Memory B cell (primary cell): ENCODE data around the gene NAA25.
"Not testable (repeated sequence)": the region's sequence is repeated elsewhere in the genome, so short reads cannot be mapped to it uniquely, and the experiment has no call there.

Source experiments
- ATAC-seq: fragments of 150-1000 bp; cut with Tn5 transposase; 2 replicates; pipeline ENCODE4 v1.10.0; 2021; ENCODE audit warnings: low read depth, mild to moderate bottlenecking, moderate library complexity
- DNase-seq, 2 donors: peaks; one replicate each; pipeline ENCODE4 v3.0.0; 2022; ENCODE audit warnings: low spot score in 2 of 2
- H3K27ac Mint-ChIP-seq: one replicate; pipeline ENCODE4 v1.8.0; 2022; ENCODE audit warnings: mild to moderate bottlenecking, moderate library complexity, mixed read lengths
- H3K27me3 Mint-ChIP-seq: one replicate; pipeline ENCODE4 v1.8.0; 2022; ENCODE audit warnings: mixed read lengths
- H3K36me3 Mint-ChIP-seq: one replicate; pipeline ENCODE4 v1.8.0; 2022; ENCODE audit warnings: mild to moderate bottlenecking, mixed read lengths
- H3K4me1 Mint-ChIP-seq: one replicate; pipeline ENCODE4 v1.8.0; 2022; ENCODE audit warnings: mixed read lengths
- H3K4me3 Mint-ChIP-seq: one replicate; pipeline ENCODE4 v1.8.0; 2022; ENCODE audit warnings: mild to moderate bottlenecking, moderate library complexity, mixed read lengths
- H3K9me3 Mint-ChIP-seq: one replicate; pipeline ENCODE4 v1.8.0; 2022; ENCODE audit warnings: mixed read lengths

The NAA25 gene

DNA sequence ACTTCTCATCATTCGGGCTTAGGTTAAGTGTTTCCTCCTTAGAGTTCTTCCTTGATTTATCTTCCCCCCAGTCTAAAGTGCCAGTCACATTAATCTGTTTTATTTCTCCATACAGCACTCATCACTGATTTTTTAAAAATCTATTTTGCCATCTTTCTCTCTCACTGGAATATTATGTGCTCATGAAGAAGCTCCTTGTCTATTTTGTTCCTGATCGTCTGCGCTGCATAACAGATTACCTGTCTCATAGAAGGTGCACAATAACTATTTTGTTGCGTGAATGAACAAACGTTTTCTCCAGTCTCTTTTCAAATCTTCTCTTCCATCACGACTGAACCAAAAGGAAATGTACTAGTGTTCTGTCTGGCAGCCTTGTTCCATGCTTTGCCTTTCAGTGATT, 92.6 kb downstream of the NAA25 start:
- Mint-ChIP-seq H3K27ac (peak overlapping the region; percentile 97), H3K36me3 (peaks cover 21% of the 10 kb centered on the region), H3K4me1 (peaks cover 54% of the 10 kb centered on the region), H3K27me3 (no peaks in the 10 kb centered on the region), H3K9me3 (peaks cover 7% of the 10 kb centered on the region), H3K4me3 (peak overlapping the region; percentile 58)
- DNase-seq, result no peak
- no peak for ATAC-seq

DNA sequence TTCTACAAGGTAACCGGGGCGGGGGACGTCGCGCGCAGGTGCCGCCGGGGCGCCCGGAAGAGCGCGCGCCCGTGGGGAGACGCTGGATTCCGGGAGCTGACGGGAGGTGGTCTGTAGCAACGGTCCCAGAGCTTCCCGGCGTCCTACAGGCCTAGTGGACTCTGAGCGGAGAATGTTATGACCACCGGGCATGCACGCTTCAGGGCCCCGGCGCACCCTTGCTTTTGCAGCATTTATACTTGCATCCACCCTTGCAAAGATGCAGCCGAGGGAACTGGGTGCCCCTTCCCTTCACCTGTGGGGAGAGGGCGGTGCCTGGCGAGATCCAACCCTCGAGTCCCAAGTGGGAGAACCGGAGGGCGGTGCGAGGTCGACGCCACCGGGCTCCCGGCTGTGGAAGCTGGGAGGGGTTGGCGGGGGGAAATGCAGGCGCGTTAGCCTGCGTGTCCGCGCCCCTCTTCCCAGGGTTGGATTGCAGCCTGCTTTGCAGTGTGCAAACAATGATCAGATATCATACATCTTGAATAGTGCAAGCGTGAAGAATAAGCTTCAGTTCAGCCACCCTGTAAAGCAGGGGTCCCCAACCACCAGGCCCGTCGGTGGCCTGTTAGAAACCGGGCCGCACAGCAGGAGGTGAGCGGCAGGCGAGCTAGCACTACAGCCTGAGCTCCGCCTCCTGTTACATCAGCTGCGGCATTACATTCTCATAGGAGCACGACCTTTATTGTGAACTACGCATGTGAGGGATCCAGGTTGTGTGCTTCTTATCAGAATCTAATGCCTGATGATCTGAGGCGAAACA, 94.8 kb downstream of the NAA25 start:
- H3K4me3 Mint-ChIP-seq, result peak overlapping the region; percentile 83
- ATAC-seq (peak; percentile 37), DNase-seq (peak; percentile 46 to 47)
- peaks cover 22% of the 10 kb centered on the region for H3K36me3 Mint-ChIP-seq
- H3K27ac Mint-ChIP-seq, result peak overlapping the region; percentile 97
- peaks cover 42% of the 10 kb centered on the region for H3K4me1 Mint-ChIP-seq
- no peaks in the 10 kb centered on the region for H3K27me3 Mint-ChIP-seq
- H3K9me3 Mint-ChIP-seq, result peaks cover 7% of the 10 kb centered on the region

DNA sequence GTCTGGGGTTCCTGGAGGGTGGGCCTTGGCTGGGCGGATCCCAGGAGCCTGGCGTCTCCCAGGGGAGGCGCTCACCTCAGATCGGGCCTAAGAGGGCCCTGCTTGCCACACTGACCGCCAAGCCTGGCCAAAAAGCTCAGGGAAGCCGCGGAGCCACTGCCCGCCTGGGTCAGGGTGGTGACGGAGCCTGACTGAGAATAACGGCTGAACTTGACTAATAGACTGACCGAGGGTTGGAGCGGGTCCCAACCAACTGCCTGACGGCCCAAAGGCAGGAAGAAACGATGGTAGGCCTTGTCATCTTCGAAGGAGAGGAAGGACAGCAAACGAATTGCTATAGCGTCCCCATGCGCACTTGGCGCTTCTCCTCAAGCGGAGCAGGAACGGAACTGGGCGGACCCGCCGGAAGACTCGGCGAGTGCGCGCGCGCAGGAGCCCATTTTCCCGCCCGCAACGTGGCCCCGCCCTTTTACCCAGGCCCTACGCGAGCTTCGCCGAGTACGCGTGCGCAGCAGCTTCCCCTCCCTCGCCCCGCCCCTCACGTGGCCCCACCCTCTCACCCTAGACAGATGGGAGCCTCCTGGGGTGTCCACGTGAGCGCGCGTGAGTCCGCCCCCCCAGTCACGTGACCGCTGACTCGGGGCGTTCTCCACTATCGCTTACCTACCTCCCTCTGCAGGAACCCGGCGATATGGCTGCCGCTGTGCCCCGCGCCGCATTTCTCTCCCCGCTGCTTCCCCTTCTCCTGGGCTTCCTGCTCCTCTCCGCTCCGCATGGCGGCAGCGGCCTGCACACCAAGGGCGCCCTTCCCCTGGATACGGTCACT, 95.6 kb downstream of the NAA25 start, which contains the start of the genes ERP29 and TMEM116:
Gene ERP29, plus strand, starts transcription at position 652 of the 826 bp plus-strand sequence. Its CDS starts 40 bp downstream, at position 692.
Gene TMEM116, minus strand, starts transcription at position 391 of the 826 bp plus-strand sequence. CDS start 7,895 bp downstream, outside the sequence.
- Mint-ChIP-seq H3K27me3 (no peaks in the 10 kb centered on the region), H3K4me1 (peaks cover 36% of the 10 kb centered on the region), H3K4me3 (peak within 1 kb of the TSS; percentile 83), H3K36me3 (peaks cover 16% of the 10 kb centered on the region), H3K9me3 (peaks cover 7% of the 10 kb centered on the region), H3K27ac (peak within 1 kb of the TSS; percentile 97)
- peak; percentile 72 for ATAC-seq
- peak; percentile 94 to 98 for DNase-seq

DNA sequence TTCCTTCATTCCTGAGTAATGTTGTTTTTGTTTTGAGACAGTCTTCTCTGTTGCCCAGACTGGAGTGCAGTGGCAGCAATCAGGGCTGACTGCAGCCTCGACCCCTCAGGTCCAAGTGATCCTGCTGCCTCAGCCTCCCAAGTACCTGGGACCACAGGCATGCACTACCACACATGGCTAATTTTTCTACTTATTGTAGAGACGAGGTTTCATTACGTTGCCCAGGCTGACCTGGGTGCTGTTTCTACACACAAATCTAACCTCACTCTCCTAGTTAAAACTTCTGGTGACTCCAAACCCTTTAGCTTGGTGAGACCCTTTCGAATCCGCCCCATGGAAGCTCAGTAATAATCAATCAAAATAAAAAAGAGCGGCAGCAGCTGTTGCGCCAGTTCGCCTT, 96.9 kb downstream of the NAA25 start:
- H3K4me1 Mint-ChIP-seq, result peaks cover 30% of the 10 kb centered on the region

DNA sequence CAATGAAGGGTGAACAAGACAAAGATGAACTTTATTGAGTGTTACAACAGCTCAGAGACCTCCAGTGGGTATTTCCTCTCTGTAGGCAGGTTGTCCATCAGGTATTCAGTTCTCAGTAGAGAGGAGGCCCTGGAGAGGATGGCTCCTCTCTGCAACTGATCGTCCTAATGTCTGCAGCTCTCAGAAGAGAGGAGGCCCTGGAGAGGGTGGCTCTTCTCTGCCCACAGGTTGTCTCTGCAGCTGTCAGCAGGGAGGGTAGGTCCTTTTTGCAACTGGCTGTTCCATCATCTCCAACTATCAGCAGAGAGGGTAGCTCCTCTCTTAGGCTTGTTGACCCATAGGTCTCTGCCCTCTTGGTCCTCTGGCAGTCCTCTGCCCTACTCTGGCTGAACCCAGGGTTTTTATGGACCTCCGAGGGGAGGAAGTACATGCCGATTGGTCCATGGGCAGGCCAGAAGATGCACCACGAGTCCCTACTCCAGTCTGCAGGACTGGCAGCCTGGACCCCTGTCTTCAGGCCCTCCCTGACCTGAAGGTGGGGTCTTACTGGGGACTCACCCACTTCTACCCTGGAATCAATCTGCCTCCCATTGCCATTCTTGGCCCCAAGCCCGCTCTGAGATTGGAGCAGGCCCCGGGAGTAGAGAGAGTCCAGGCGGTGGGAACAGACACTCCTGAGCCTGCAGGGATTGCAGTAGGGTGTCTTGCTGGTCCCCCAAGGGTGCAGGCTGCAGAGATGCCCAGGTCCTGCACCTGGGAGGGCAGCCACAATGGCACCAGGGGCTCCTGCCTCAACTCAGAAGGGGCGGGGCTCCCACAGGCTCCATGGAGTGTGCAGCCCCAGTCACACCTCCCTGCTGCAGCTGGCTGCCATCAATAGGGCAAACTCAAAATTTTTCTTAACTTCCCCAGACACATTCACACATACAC, 97.9 kb downstream of the NAA25 start:
- H3K4me1 Mint-ChIP-seq, result peaks cover 29% of the 10 kb centered on the region
- peaks cover 1% of the 10 kb centered on the region for H3K9me3 Mint-ChIP-seq
- peaks cover 5% of the 10 kb centered on the region for H3K36me3 Mint-ChIP-seq
- no peak overlapping the region for H3K27ac Mint-ChIP-seq
- ATAC-seq (no peak), DNase-seq (no peak)
- no peak overlapping the region for H3K4me3 Mint-ChIP-seq
- no peaks in the 10 kb centered on the region for H3K27me3 Mint-ChIP-seq

More for the DNA sequence above, 96.9 kb downstream of the NAA25 start:
- ATAC-seq, result no peak
- peaks cover 7% of the 10 kb centered on the region for H3K9me3 Mint-ChIP-seq
- DNase-seq, result no peak
- H3K27ac Mint-ChIP-seq, result peak overlapping the region; percentile 97
- peak overlapping the region; percentile 83 for H3K4me3 Mint-ChIP-seq
- no peaks in the 10 kb centered on the region for H3K27me3 Mint-ChIP-seq
- H3K36me3 Mint-ChIP-seq, result peaks cover 13% of the 10 kb centered on the region

DNA sequence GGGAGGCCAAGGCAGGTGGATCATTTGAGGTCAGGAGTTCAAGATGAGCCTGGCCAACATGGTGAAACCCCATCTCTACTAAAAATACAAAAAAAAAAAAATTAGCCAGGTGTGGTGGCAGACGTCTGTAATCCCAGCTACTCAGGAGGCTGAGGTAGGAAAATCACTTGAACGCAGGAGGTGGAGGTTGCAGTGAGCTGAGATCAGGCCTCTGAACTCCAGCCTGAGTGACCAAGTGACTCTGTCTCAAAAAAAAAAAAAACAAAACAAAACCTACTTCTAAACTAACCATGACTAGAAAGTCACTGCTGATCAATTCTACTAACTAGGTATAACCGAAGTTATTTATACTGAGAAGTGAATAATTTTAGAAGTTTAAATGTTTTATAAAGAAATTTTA, 99.0 kb downstream of the NAA25 start:
- not testable (repeated sequence) for H3K27ac Mint-ChIP-seq, H3K27me3 Mint-ChIP-seq, ATAC-seq, H3K9me3 Mint-ChIP-seq, H3K36me3 Mint-ChIP-seq, H3K4me3 Mint-ChIP-seq, DNase-seq
- H3K4me1 Mint-ChIP-seq, result peaks cover 26% of the 10 kb centered on the region

DNA sequence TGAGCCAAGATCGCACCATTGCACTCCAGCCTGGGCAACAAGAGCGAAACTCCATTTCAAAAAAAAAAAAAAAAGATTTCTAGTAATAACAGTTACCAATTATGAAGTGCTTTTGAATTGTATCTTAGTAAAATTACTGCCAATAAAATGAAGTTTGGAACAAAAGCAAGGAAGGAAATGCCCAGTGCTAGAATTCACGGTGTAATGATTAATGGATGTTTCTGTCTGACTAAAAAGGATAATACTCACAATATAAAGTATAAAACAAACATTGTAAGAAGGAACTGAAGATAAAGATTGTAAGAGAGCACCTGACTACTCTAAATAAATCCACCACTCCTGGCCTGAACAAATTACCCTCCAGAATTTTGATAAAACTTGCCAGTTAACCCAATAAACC, 99.7 kb downstream of the NAA25 start:
- no peak for ATAC-seq
- H3K9me3 Mint-ChIP-seq, result no peaks in the 10 kb centered on the region
- no peak for DNase-seq
- H3K27me3 Mint-ChIP-seq, result no peaks in the 10 kb centered on the region
- no peak overlapping the region for H3K4me3 Mint-ChIP-seq
- H3K27ac Mint-ChIP-seq, result no peak overlapping the region
- H3K4me1 Mint-ChIP-seq, result peaks cover 21% of the 10 kb centered on the region
- peaks cover 4% of the 10 kb centered on the region for H3K36me3 Mint-ChIP-seq

DNA sequence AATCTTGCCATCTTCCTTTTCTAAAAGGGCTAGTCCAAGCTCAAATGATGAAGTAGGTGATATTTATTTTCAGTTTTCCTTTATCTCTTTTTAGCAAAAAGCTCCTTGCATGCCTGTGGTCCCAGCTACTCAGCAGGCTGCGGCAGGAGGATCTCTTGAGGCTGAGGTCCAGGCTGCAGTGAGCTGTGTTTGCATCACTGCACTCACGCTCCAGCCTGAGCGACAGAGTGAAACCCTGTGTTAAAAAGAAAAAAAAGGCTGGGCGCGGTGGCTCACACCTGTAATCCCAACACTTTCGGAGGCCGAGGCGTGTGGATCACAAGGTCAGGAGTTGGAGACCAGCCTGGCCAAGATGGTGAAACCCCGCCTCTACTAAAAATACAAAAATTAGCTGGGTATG, 100.6 kb downstream of the NAA25 start:
- no peak for ATAC-seq
- Mint-ChIP-seq H3K9me3 (no peaks in the 10 kb centered on the region), H3K36me3 (peaks cover 4% of the 10 kb centered on the region), H3K27ac (no peak overlapping the region), H3K4me1 (peaks cover 21% of the 10 kb centered on the region), H3K27me3 (no peaks in the 10 kb centered on the region), H3K4me3 (no peak overlapping the region)
- no peak for DNase-seq

DNA sequence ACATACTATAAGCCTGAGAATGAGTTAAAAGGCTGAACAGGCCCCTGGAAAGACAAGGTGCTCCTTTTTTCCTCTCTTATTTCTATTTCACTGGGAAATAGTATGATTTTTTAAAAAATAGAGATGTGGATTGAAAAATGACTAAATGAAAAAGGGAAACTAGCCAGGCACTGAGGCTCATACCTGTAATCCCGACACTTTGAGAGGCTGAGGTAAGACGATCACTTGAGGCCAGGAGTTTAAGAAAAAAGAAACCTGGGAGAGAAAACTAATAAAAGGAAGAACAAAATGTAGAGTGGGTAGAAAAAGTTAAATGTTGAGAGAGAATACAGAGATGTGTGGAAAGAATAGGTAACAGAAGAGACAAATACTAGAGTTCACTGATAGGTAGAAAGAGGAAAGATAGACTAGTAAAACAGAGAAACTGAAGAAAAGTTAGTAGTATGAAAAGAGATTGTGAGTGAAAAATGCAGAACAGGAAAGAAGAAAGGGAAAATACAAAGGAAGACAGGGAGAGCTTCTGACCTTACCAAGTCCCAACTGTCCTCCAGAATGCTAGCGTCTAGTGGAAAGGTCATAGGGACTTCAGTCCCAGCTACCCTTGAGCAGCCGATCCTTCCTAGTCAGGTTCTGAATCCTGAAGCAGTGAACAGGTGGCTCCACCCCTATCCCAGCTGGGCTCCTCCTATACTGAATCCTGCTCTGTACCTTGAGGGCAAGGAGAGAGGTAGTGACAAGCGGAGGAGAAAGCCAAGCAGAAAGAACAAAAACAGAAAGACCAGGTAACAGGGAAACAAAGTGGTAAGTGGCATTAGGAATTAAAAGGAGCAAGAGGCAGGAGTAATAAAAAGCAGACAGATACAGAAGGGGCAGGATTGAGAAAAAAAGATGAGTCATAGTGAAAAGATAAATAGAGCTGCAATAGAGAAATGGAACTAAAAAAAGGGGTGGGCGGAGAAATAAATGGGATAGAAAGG, 102.9 kb downstream of the NAA25 start:
- peaks cover 19% of the 10 kb centered on the region for H3K4me1 Mint-ChIP-seq
- no peak overlapping the region for H3K4me3 Mint-ChIP-seq
- ATAC-seq (no peak), DNase-seq (no peak)
- no peaks in the 10 kb centered on the region for H3K9me3 Mint-ChIP-seq
- no peaks in the 10 kb centered on the region for H3K27me3 Mint-ChIP-seq
- peaks cover 5% of the 10 kb centered on the region for H3K36me3 Mint-ChIP-seq
- H3K27ac Mint-ChIP-seq, result no peak overlapping the region

DNA sequence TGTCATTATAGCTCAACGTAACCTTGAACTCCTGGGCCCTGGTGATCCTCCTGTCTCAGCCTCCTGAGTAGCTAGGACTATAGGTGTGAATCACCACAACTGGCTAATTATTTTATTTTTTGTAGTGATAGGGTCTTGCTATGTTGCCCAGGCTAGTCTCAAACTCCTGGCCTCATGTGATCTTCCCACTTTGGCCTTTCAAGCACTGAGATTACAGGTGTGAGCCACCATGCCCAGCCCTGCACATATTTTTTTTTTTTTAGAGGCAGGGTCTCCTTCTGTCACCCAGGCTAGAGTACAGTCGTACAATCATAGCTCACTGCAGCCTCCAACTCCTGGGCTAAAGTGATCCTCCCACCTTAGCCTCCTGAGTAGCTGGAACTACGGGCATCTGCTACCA, 104.5 kb downstream of the NAA25 start:
- Mint-ChIP-seq H3K4me1 (peaks cover 19% of the 10 kb centered on the region), H3K27me3 (no peaks in the 10 kb centered on the region), H3K4me3 (no peak overlapping the region), H3K36me3 (peaks cover 5% of the 10 kb centered on the region), H3K9me3 (no peaks in the 10 kb centered on the region), H3K27ac (no peak overlapping the region)
- ATAC-seq (no peak), DNase-seq (no peak)

DNA sequence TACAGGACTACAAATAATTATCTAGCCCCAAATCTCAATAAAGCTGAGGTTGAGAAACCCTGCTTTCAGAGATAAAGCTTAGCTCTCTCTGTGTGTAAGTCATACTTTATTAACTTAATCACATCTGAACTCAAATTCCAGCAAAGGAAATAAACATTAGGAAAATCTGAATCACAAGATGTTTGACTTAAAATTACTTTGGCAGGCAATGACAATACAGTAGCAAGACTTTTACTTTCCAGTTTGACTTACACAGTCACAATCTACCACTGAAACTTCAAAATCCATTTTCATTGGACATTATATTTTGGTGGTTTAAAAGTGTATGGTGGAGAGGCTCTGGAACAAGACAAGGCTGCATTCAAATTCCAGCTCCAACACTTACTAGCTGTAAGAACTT, 107.0 kb downstream of the NAA25 start:
- Mint-ChIP-seq H3K9me3 (no peaks in the 10 kb centered on the region), H3K36me3 (peaks cover 5% of the 10 kb centered on the region), H3K27me3 (peaks cover 1% of the 10 kb centered on the region), H3K4me3 (no peak overlapping the region), H3K27ac (no peak overlapping the region), H3K4me1 (peaks cover 21% of the 10 kb centered on the region)
- DNase-seq (no peak), ATAC-seq (no peak)

DNA sequence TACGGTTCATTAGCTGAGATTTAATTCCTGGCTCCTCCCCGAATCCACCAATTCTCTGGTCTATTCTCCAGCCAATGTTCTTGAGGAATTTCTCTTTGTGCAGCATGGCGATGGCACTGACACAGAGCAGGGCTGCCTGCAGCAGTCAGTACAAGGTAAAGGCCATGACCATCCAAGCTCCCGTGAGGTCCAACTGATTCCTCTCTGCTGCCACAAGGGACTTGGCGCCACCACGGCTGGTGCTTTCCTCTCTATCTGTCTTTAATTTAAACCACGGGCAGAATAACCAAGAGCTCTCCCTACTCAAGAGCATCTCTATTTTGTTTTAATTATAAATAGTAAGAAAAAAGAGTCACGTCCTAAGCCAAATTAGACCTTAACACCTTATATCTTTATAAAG, 107.8 kb downstream of the NAA25 start:
- DNase-seq (no peak), ATAC-seq (no peak)
- Mint-ChIP-seq H3K4me3 (no peak overlapping the region), H3K9me3 (no peaks in the 10 kb centered on the region), H3K27ac (no peak overlapping the region), H3K27me3 (peaks cover 1% of the 10 kb centered on the region), H3K36me3 (peaks cover 5% of the 10 kb centered on the region), H3K4me1 (peaks cover 17% of the 10 kb centered on the region)
